Limb (tissue), 2 donors: ENCODE measurements around the gene UTS2B.
"Not testable (repeated sequence)": the region's sequence is repeated elsewhere in the genome, so short reads cannot be mapped to it uniquely, and the experiment has no call there.

Experiments used
- DNase-seq, 2 donors: peaks; one replicate each; pipeline ENCODE4 v3.0.0-alpha.2; 2016; ENCODE audit errors: extremely low spot score in 2 of 2

Gene UTS2B

DNA sequence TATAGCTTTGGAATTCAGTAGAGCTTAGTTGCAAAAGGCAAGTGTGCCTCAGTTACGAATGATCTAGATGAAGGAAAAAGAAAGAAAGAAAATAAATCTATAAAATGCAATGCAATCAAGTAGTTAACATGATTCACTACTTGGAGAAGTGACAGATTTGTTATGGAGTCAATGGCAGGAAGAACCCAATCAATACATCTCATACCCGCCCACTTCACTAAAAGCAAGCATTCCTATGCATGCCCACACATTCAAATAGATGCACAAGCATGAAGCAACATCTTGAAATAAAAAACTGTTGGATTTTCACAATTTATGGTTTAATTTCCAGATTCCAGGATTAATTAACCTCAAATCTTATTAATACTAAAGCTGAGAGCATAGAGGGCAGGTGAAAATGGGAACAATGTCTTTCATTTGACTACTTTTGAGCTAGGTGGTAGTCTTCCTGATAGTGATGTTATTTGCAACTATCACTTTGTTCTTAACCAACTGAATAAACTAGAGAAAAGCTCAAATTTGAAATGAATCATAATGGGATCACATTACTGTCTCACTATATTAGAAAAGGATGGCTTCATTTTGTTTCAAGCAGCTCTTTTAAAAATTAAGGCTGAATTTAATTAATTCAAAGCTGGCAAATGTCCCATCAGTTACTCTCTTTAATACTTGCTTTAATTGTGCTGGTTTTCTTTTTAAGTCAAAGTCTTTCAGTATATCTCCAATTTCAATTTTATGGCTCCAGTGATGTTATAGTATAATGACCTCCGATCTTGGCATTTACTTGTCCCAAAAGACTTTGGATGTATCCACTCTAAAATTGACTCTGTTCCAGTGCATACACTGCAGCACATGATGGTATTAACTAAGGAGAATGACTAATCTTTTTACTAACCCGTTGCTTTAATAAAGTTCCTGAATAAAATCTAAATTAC, 47.8 kb downstream of the UTS2B start:
- no peak for DNase-seq

DNA sequence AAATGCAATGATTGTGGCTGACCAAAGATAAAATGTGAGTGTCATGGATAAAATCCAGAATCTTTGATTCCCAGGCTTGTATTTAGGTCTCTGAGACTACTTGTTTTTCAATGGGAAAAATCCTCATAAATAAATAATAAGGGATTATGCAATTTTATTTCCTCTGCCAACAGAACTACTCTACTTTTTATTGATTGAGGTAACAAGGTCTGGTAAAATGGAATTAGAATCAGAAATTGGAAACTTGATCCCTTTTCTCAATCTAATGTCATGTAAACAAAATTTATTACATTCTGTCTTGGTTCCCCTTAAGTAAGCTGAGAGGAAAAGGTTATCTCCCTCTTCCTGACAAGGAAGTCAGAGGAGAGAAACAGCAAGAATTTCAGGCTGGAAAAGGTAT, 49.4 kb downstream of the UTS2B start:
- no peak for DNase-seq

DNA sequence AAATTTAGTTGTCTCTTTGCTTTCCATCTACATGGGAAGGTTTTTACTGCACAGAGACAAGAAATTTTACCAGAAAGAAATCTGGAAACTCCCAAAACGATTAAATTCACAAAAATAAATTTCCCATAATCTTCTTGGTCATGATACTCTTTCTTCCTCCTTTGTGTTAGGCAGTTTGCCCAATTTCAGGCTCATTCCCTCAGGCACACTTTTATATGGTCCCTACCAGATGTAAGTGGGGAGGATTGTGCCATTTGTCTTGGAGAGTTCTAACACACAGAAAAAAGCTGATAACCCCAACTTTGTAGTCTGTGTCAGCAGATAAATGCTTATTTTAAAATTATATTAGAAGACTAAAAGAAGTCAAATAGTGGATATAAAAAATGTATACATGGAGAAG, 50.2 kb downstream of the UTS2B start:
- DNase-seq, result no peak

DNA sequence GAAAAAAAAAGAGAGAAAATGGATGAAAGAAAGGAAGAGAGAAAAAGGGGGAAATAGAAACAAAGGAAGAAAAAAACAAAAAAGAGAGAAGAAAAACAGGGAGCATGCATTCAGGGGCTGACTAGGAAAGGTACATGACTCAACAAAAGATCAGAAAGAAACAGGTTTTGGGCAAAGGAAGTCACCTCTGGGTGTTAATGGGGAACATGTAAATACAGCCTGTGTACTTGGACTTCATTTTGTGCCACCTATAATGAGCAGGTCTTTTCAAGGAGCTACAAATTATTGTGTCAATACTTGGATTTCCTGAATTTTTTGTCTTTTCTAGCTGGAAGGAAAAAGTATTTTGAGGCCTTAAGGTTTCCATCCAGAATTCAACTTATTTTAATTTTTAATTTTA, 54.6 kb downstream of the UTS2B start:
- no peak for DNase-seq

DNA sequence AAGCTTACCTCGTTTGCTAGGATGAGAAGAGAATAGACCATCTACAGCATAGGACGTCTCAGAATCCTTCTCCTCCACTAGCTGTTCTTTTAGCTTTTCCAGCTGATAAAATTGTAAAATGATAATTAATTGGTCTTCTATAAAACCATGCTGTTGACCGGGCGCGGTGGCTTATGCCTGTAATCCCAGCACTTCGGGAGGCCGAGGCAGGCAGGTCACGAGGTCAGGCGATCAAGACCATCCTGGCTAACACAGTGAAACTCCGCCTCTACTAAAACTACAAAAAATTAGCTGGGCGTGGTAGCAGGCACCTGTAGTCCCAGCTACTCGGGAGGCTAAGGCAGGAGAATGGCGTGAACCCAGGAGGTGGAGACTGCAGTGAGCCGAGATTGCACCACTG, 55.1 kb downstream of the UTS2B start:
- DNase-seq, result not testable (repeated sequence)

DNA sequence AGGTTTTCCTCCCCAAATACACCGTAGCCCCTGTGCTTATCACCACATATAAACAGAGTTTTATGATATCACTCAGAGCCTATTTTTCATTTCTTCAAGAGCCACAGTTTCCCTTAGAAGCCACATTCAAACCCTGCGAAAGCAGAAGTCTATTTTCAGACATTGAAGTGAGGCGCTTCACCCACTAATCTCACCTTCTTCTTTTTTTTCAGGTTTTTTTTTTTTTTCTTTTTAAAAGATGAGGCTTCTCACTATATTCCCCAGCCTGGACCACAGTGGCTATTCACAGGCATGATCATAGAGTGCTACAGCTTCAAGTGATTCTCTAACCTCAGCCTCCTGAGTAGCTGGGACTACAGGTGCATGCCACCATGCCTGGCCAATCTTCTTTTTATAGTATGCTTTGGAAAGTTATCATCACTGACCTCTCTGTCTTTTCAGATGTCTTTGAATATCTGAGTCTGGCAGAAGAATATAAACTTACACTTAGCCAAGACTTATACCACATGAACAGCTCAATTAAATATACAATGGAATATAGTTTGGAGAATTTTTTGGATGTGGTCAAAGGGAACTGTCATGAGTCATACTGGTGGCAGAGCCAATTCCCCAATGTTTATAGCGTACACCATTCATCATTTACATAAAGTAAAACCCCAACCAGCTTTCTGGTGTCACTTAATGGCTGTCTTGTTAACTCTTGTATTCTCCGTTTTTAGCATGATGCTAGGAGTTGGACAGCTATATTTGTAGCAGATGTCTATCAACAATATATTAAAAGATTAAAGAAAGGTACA, 60.8 kb downstream of the UTS2B start:
- no peak for DNase-seq

DNA sequence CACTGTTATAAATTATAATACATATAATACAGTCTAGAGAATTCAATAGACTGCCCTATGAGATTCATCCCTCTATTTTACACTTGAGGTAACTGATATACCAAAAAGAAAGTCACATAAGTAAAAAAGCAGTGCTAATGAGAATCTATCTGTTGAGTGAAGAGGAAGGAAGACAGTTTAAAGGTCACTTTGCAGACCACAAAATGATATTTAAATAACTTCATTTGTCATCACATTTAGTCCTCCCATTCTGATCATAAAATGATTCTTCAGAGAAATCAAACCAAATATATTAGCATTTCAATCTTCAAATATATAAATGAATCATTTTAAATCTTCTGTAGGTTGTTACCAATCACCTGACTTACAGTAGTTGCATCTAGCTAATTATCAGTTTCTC, 61.6 kb downstream of the UTS2B start:
- no peak for DNase-seq

DNA sequence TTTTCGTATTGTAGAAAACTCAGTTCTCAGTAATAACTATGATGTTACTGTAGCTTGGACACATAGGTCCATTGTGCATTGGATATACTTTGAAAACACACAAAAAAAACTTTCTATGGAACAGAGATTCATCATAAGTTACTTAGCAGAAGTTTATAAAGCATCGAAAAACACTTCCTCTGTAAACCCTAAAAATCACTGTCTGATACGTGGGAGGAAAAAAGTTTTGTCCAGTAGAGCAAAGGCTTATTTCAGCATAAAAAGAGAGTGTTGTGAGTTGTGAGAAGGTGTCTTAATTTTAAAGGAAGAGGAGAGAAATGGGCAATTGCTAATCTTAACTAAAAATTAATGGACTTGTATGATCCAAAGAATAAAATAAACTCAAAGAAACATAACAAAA, 66.5 kb downstream of the UTS2B start:
- DNase-seq, result no peak

DNA sequence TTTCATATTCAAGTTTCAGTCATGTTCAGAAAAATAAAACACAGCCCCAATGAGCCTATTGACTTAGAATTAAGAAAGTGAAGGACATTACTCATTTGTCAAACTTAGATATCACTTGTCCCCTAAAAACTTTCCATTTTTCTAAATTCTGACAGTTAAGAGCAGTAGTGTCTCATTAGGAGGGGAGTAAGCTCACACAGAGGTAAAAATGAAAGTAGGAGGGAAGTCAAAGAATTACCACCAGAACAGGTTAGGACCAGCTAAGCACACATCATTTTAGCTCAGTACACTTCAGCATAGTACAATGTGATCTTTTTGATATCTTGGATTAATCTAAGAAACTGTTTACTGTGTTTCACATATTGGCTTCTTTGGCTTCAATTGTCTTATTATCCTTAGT, 67.0 kb downstream of the UTS2B start:
- no peak for DNase-seq

DNA sequence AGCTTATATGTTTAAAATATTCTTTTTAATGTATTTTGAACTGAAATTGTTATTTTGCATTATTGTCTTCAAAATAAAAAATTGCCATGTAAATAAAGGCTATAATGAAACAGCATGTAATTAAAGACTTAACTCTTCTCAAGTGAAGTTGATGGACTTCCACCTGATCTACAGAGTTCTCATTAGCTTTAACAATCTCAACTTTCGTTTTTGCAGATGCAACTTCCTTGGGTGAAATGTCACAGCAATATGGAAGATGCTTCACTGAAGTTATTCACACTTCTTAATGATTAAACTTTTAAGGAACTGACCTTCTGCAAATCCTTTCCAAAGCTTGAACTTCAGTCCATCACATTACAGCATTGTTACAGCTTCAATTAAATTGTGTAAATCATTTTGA, 67.7 kb downstream of the UTS2B start:
- DNase-seq, result no peak

DNA sequence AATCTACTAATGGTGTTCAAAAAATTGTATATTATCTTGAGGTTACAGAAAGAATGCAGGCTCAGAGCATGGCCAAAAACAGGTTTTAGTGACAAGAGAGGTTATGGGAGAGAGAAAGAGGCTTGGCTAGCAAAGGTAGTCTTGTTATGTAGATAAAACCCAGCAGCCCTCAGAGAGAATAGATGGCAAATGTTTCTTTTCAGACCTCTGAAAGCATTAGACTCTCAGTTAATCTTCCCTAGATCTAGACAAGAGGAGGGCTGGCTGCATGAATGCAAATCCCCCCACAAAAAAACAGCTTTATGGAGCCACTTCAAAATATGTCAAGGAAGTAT, 69.1 kb downstream of the UTS2B start:
- DNase-seq, result no peak

DNA sequence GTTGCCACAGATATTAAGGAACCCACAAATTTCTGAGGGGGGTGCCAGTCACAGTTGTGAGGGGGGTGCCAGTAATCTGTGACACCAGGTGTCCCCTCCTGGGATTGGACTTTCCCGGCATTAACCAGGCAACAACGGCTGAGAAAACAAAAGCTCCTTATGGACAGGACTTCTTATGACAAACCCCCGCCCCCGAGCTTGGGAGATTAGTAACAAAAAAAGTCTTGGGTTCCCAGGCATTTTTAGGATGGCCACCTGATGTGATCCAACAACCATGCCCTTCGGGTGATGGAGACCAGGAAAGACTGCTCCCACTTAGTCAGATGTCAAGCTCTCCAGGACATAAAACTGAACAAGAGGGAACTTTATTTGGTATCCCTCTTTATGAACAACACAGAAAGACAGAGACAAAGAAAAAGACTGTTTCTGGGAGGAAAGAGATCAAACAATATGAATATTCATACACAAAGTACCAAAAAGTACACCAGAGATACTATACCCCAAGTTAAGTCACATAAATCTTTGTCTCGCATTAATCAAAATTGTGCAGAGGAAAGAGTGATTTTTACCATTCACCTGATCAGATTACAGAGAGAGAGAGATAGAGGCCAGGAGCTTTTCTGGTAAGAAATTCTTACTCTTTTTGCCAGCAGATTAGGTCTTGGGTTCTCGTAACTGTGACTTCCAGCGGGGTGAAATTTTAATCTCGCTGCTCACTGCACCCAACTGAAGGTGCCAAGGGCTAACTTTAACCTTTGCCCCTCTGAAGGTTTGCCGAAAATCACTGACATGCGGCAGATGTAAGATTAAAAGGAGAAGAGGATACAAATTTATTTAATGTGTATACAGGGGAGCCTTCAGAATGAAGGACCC, 69.7 kb downstream of the UTS2B start:
- DNase-seq, result no peak

DNA sequence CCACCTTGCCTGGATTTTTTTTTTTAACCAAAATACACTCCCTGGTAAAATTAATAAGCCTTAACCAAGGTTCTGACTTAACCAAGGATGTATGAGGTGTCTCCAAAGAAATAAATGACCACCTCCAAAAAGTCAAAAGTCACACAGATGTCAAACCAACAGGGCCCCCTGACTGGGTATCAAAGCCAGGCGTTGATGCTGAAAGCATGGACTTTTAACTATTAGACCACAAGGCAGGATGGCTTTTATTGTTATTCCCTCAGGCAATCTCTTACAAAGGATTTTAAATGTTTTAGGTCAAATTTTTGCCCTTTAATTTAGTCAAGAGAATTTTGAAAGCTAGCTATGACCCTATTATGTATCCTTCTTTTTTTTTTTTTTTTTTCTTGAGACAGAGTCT, 70.8 kb downstream of the UTS2B start:
- DNase-seq, result no peak

DNA sequence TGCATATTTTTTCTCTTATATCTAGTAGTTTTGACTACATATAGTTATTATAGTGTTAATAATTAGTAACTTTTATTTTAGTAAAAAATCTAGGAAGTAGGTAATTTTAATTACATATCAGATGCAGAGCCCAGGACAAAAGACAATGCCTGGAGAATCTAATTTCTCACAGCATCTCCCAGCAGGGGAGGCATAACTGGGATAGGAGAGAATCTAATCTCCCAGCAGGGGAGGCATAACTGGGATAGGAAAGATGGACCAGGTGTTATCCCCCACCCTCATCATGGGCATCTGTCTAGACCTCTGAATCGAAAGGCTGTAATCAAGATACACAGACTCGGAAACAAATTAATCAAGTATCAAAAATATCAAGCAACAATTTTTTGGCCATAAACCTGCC, 73.0 kb downstream of the UTS2B start:
- DNase-seq, result no peak

DNA sequence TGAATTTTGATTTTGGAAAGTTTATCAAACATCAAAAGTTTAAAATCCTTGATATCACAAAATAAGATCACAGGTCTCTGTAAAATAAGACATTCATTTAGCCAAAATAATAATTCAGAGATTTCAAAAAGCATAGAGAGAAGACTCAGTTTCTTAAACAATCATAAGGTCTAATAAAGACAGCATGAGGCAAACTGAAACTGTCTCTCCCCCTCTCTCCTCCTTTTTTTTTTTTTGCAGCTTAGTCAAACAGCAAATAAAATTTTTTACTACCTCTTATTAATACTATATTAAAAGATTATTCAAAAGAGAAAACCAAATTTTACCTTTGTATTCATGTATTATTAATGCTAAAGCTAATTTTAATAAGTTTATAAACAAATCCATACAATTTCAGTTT, 73.9 kb downstream of the UTS2B start:
- DNase-seq, result no peak

DNA sequence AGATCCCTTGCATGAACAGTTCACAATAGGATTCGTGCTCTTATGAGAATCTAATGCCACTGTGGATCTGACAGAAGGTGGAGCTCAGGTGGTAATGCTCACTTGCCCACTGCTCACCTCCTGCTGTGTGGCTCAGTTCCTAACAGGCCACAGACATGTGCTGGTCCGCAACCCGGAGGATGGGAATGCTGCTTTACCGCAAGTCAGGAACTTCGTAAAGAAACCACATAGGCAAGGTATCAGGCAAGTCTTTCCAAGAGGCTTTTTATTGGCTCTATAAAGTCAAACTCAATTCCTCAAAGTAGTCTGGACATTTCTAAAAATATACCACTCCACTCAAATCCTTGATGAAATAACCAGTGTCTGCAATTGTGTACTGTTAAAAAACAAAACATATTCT, 75.2 kb downstream of the UTS2B start:
- DNase-seq, result no peak

DNA sequence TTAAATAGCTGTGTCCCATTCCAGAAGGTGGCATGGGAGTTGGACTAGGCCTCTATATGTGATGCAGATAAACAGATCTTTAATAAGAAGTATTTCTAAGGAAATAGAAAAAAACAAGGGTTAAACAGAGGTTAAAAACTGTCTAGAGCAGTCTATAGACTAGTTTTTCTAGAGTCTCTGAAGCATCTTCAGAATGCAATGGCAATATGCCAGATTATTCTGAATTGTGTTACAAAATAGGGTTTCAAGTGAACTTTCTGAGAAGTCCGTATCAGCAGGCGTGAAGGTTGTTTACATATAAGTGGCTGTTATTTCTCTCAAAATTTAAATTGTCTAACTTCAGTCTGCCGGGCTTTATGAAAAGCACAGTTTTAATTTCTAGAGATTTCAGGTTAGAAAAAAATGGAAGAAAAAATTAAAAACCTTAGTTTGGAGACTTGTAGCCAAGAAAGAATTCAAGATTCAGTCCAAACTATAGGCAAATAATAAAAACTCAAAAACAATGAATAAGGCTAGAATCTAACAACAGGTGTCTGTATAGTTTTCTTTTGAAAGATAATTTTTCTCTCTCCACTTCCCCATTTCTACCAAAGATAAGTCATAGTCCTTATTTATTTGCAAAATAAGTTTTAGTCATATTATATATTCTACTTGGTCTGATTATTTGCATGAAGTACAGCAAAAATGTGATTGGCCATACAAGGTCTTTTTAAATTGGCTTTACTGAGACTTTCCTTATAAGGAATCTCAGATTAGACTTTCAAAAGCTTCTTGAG, 76.0 kb downstream of the UTS2B start:
- no peak for DNase-seq

DNA sequence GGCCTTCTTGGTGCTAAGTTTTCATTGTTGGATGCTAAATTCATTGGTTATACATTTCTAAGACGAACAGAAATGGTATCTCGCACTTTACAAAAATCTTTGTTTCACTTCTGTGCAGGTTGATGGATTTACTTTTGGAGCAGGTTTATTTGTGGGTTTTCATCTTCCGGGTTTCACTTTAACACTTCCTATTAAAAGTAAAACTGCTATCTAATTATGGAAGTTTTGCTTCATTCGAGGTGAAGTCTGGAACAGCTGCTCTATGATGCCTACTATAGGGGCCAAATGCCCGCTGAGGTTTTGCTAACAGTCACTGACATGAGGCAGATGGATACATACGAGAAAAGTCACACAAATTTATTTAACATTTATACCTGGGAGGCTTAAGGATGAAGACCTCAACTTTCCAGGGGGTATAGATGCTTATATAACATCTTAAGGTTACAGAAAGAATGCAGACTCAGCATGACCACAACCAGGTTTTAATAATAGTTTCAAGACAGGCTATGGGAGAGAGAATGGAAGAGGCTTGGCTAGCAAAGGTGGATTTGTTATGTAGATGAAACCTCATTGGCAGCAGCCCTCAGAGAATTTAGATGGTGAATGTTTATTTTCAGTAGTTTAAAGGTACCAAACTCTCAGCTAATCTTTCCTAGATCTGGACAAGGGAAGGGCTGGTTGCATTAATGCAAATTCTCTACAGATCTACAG, 77.1 kb downstream of the UTS2B start:
- DNase-seq, result no peak

DNA sequence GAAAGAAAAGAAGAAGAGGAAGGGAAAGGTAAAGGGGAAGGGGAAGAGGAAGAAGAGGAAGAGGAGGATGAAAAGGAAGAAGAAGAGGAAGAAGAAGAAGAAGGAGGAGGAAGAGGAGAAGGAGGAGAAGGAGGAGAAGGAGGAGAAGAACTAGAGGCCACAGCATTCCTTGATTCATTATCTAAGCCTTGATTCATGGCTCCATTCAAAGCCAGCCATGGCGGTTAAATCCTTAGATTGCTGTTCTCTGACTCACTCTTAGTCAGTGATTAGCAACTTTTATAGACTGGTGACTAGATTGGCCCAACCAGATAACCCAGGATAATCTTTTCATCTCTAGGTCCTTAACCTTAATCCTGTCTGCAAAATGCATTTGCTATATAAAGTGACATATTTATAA, 83.7 kb downstream of the UTS2B start:
- DNase-seq, result no peak

DNA sequence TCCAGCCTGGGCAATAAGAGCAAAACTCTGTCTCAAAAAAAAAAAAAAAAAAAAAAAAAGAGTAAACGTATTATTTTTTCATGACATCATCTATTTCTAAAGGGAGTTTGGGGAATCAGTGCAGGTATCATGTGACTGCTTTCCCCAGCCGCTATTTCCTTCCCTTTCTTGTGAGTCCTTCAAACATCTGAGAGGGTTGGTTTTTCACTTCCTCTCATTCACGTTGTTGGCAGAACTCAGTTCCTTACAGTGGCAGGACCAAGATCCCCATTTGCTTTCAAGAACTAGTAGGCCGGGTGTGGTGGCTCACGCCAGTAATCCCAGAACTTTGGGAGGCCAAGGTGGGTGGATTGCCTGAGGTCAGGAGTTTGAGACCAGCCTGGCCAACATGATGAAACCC, 84.3 kb downstream of the UTS2B start:
- DNase-seq, result not testable (repeated sequence)
